ENCODE data around the gene SLC9A3.

SLC9A3 gene

GRCh38 chr5:530001-530955 lies 6.0 kb upstream of the SLC9A3 start:
- Histone ChIP-seq H3K4me3 (IDR thresholded peaks at IDR 0.05; ENCODE audit: insufficient read depth, low read depth, low read length) (no peak overlapping the region), H3K4me2 (no peak overlapping the region), H3K36me3 (ENCODE audit: insufficient read depth) (no peaks in the 10 kb centered on the region), H3K4me1 (ENCODE audit: low read depth, poor library complexity, severe bottlenecking) (peaks cover 7% of the 10 kb centered on the region), H3K27ac (no peak overlapping the region), H2AFZ (ENCODE audit: low read depth) (no peak overlapping the region), H3K79me2 (ENCODE audit: insufficient read depth, low read depth) (no peaks in the 10 kb centered on the region), H3K9ac (no peak overlapping the region), H4K20me1 (ENCODE audit: insufficient read depth) (no peaks in the 10 kb centered on the region), H3K27me3 (ENCODE audit: insufficient read depth, low read depth) (peaks cover 87% of the 10 kb centered on the region)
- TF ChIP-seq CTCF (conservative IDR thresholded peaks at IDR 0.05; ENCODE audit: low read depth, low read length): no peak

GRCh38 chr5:528629-529511 lies 4.6 kb upstream of the SLC9A3 start:
- H3K27ac ChIP-seq: no peak overlapping the region
- H3K4me1 ChIP-seq (ENCODE audit: low read depth, poor library complexity, severe bottlenecking): peaks cover 7% of the 10 kb centered on the region
- no peak overlapping the region for H3K4me2 ChIP-seq
- H3K4me3 ChIP-seq (IDR thresholded peaks at IDR 0.05; ENCODE audit: insufficient read depth, low read depth, low read length): no peak overlapping the region
- TF ChIP-seq CTCF (conservative IDR thresholded peaks at IDR 0.05; ENCODE audit: low read depth, low read length): no peak
- no peaks in the 10 kb centered on the region for H4K20me1 ChIP-seq (ENCODE audit: insufficient read depth)
- H3K27me3 ChIP-seq (ENCODE audit: insufficient read depth, low read depth): peaks cover 82% of the 10 kb centered on the region
- H3K36me3 ChIP-seq (ENCODE audit: insufficient read depth): no peaks in the 10 kb centered on the region
- H3K9ac ChIP-seq: no peak overlapping the region
- no peak overlapping the region for H2AFZ ChIP-seq (ENCODE audit: low read depth)
- no peaks in the 10 kb centered on the region for H3K79me2 ChIP-seq (ENCODE audit: insufficient read depth, low read depth)

- Histone ChIP-seq H3K9ac (no peak overlapping the region), H2AFZ (ENCODE audit: low read depth) (no peak overlapping the region), H3K27me3 (ENCODE audit: insufficient read depth, low read depth) (peaks cover 80% of the 10 kb centered on the region), H3K79me2 (ENCODE audit: insufficient read depth, low read depth) (no peaks in the 10 kb centered on the region), H3K36me3 (ENCODE audit: insufficient read depth) (no peaks in the 10 kb centered on the region), H3K4me3 (IDR thresholded peaks at IDR 0.05; ENCODE audit: insufficient read depth, low read depth, low read length) (no peak overlapping the region), H3K27ac (no peak overlapping the region), H3K4me1 (ENCODE audit: low read depth, poor library complexity, severe bottlenecking) (peaks cover 7% of the 10 kb centered on the region), H4K20me1 (ENCODE audit: insufficient read depth) (no peaks in the 10 kb centered on the region), H3K4me2 (peak overlapping the region; percentile 41; the same call in 1 of the 2 replicates)
- TF ChIP-seq CTCF (conservative IDR thresholded peaks at IDR 0.05; ENCODE audit: low read depth, low read length): no peak
Observed at GRCh38 chr5:527646-528628, 3.7 kb upstream of the SLC9A3 start.
